GM23338 (cell line): ENCODE results near the gene RNF31. TPM values are rescaled to one million over a fixed set of nuclear protein-coding genes. Genes with fewer than 3 reads are reported as not detected.
A peak's percentile ranks its signal among the peaks of the same experiment; 100 is the strongest.

Source experiments
- ATAC-seq: fragments of 200-7000 bp; cut with Tn5 transposase; 3 replicates; pipeline ENCODE4 v1.9.1; 2020
- DNase-seq: peaks from one replicate; pipeline ENCODE4 v3.0.0-alpha.2; 2015; ENCODE audit warnings: low spot score
- H2AFZ ChIP-seq: fragments of 200-600 bp; sonication (generic); 2 replicates; pipeline ENCODE4 v1.8.0; 2016; ENCODE audit warnings: antibody characterized with exemption, mild to moderate bottlenecking, moderate library complexity
- H3F3A ChIP-seq: fragments of 200-600 bp; sonication (generic); replicated peaks from 2 replicates; pipeline ENCODE4 v1.8.0; 2017; ENCODE audit warnings: antibody characterized with exemption, mixed run types, low read depth
- H3K27ac ChIP-seq: fragments of 200-600 bp; sonication (generic); 2 replicates; pipeline ENCODE4 v1.6.1; 2016; ENCODE audit warnings: low read depth
- H3K27me3 ChIP-seq: fragments of 200-600 bp; sonication (generic); 2 replicates; pipeline ENCODE4 v1.8.0; 2016; ENCODE audit warnings: mild to moderate bottlenecking, mixed run types, moderate library complexity; ENCODE audit not compliant: insufficient read depth
- H3K36me3 ChIP-seq: fragments of 200-600 bp; sonication (generic); 2 replicates; pipeline ENCODE4 v1.8.0; 2016; ENCODE audit warnings: mild to moderate bottlenecking; ENCODE audit not compliant: insufficient read depth
- H3K4me1 ChIP-seq: fragments of 200-600 bp; sonication (generic); 2 replicates; pipeline ENCODE4 v1.8.0; 2016; ENCODE audit warnings: mild to moderate bottlenecking, moderate library complexity; ENCODE audit not compliant: insufficient read depth
- H3K4me2 ChIP-seq: fragments of 200-600 bp; sonication (generic); 2 replicates; pipeline ENCODE4 v1.7.1; 2017; ENCODE audit warnings: mixed run types
- H3K4me3 ChIP-seq: fragments of 200-600 bp; sonication (generic); 2 replicates; pipeline ENCODE4 v1.6.1; 2016; ENCODE audit warnings: mixed run types
- H3K79me2 ChIP-seq: fragments of 200-600 bp; sonication (generic); replicated peaks from 2 replicates; pipeline ENCODE4 v1.8.0; 2017; ENCODE audit warnings: mild to moderate bottlenecking; ENCODE audit not compliant: insufficient read depth
- H3K9me2 ChIP-seq: fragments of 200-600 bp; sonication (generic); 2 replicates; pipeline ENCODE4 v1.8.0; 2017; ENCODE audit not compliant: insufficient read depth
- H4K20me1 ChIP-seq: fragments of 200-600 bp; sonication (generic); replicated peaks from 2 replicates; pipeline ENCODE4 v1.8.0; 2017; ENCODE audit warnings: mild to moderate bottlenecking; ENCODE audit not compliant: insufficient read depth
- H3K27ac Mint-ChIP-seq: 2 replicates; pipeline ENCODE4 v1.8.0; 2020; ENCODE audit warnings: inconsistent platforms, mild to moderate bottlenecking, moderate library complexity, mixed read lengths
- H3K27me3 Mint-ChIP-seq: 3 replicates; pipeline ENCODE4 v1.8.0; 2022; ENCODE audit warnings: low read depth, mild to moderate bottlenecking, moderate library complexity, mixed read lengths, inconsistent platforms; ENCODE audit not compliant: insufficient read depth, poor library complexity
- H3K36me3 Mint-ChIP-seq: 3 replicates; pipeline ENCODE4 v1.8.0; 2021; ENCODE audit warnings: low read depth, mild to moderate bottlenecking, inconsistent platforms, moderate library complexity, mixed read lengths
- H3K4me1 Mint-ChIP-seq: 3 replicates; pipeline ENCODE4 v1.8.0; 2020; ENCODE audit warnings: mild to moderate bottlenecking, inconsistent platforms, mixed read lengths
- H3K4me3 Mint-ChIP-seq: 3 replicates; pipeline ENCODE4 v1.8.0; 2021; ENCODE audit warnings: moderate library complexity, mild to moderate bottlenecking, inconsistent platforms, mixed read lengths
- H3K9me3 Mint-ChIP-seq: 3 replicates; pipeline ENCODE4 v1.8.0; 2020; ENCODE audit warnings: moderate library complexity, mild to moderate bottlenecking, inconsistent platforms, mixed read lengths
- CREB1 ChIP-seq: fragments of 250-450 bp; sonication (Bioruptor Pico); IDR thresholded peaks from 2 replicates; pipeline ENCODE4 v1.5.0; 2020; ENCODE audit warnings: low read depth, mild to moderate bottlenecking, moderate library complexity
- EZH2 ChIP-seq: fragments of 200-600 bp; sonication (generic); IDR thresholded peaks from one replicate; pipeline ENCODE4 v1.8.0; 2017; ENCODE audit warnings: antibody characterized with exemption, mild to moderate bottlenecking, low read depth; ENCODE audit not compliant: unreplicated experiment
- EZH2phosphoT487 ChIP-seq: fragments of 200-600 bp; sonication (generic); IDR thresholded peaks from one replicate; pipeline ENCODE4 v1.8.1; 2018; ENCODE audit warnings: antibody characterized with exemption; ENCODE audit not compliant: unreplicated experiment
- JUNB ChIP-seq: IDR thresholded peaks from one replicate; pipeline ENCODE4 v1.6.1; 2016; ENCODE audit warnings: antibody characterized with exemption; ENCODE audit not compliant: unreplicated experiment
- NANOG ChIP-seq: IDR thresholded peaks from 2 replicates; pipeline ENCODE4 v1.6.1; 2016; ENCODE audit warnings: antibody characterized with exemption, borderline replicate concordance
- POLR2AphosphoS5 ChIP-seq: IDR thresholded peaks from 2 replicates; pipeline ENCODE4 v1.6.1; 2016; ENCODE audit warnings: antibody characterized with exemption, low read depth
- REST ChIP-seq: IDR thresholded peaks from one replicate; pipeline ENCODE4 v1.6.1; 2018; ENCODE audit warnings: antibody characterized with exemption; ENCODE audit not compliant: unreplicated experiment
- STAT1 ChIP-seq: IDR thresholded peaks from one replicate; pipeline ENCODE4 v1.6.1; 2016; ENCODE audit warnings: antibody characterized with exemption; ENCODE audit not compliant: unreplicated experiment
- ZNF114 ChIP-seq: fragments of 250-450 bp; sonication (Bioruptor Pico); IDR thresholded peaks from 2 replicates; pipeline ENCODE4 v1.5.0; 2020; ENCODE audit warnings: mild to moderate bottlenecking, moderate library complexity
- ZNF331 ChIP-seq: fragments of 250-450 bp; sonication (Bioruptor Pico); IDR thresholded peaks from 2 replicates; pipeline ENCODE4 v1.5.0; 2020; ENCODE audit warnings: low read depth, mild to moderate bottlenecking, moderate library complexity
- long read RNA-seq: library from polyadenylated mRNA; unstranded; transcript quantifications from one replicate; pipeline ENCODE4 v2.0.0, GENCODE V29; 2020; ENCODE audit not compliant: unreplicated experiment
- polyA plus RNA-seq: library from polyadenylated mRNA; unstranded; fragments of >200 nt; fragmentation: Nextera tagmentation; extraction: Ambion mirVana; gene quantifications from 2 replicates; pipeline ENCODE4 v1.2.1, GENCODE V29; 2016
- total RNA-seq: library from RNA; depleted of rRNA; stranded (reverse); fragments of >200 nt; shearing (Covaris generic); gene quantifications from 2 replicates; pipeline ENCODE4 v1.2.3, GENCODE V29; 2014; rRNA removed
- TF ChIP-seq, protein P1 (sequence below): IDR thresholded peaks from 2 replicates; pipeline ENCODE4 v1.6.1; 2016; ENCODE audit warnings: antibody characterized with exemption

The RNF31 gene
- total RNA-seq (54.8 and 86.4 TPM in 2 replicates), polyA plus RNA-seq (84.1 and 87.4 TPM in 2 replicates)
- long read RNA-seq, partial matches to known transcripts: 2 of 4 reads
- long read RNA-seq, other reads (novel, unspliced or antisense): 0 of 4 reads

DNA sequence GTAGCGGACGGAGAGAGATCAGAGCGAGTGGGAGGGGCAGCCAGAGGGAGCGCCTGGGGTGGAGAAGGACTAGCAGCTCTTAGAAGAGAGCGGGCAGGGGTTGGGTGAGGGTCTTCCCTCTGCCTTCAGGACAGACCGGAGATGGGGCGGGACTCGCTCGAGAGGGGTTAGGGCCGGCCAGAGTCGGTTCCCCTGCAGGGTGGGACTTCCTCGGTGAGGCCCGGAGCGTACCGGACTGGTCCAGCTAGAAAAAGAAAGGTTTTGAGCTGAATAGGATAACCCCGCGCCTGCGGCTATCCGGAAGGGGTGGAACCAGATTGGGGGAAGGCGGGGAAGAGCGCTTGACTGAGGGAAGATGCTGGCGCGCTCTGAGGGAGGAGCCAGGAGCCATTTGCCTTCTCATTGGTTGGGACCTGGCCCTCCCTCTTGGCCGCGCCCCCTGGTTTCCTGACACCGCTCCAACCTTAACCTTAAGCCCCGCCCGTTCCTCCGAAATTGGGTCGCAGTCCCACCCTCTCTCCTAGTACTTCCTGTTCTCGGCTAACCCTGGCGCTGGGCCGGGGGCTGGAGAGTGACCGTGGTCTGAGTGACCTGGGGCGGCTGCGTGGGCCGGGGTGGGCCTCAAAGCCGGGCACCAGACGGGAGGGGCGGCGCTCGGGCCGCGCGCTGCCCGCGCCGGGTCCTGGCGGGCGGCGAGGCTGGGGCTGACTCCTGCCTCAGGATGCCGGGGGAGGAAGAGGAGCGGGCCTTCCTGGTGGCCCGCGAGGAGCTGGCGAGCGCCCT lies at the start of gene RNF31:
Gene RNF31 (plus strand): TSS at position 521 of the 783 bp plus-strand sequence. CDS start 201 bp downstream, at position 722.
- no peaks in the 10 kb centered on the region for H3K27me3 ChIP-seq
- Mint-ChIP-seq H3K36me3 (peaks cover 66% of the 10 kb centered on the region), H3K27me3 (peaks cover 11% of the 10 kb centered on the region), H3K4me3 (peak within 1 kb of the TSS; percentile 99), H3K9me3 (no peaks in the 10 kb centered on the region; the same call in 2 of the 3 replicates), H3K4me1 (peaks cover 21% of the 10 kb centered on the region), H3K27ac (peak within 1 kb of the TSS; percentile 97)
- peaks cover 15% of the 10 kb centered on the region for H3K4me1 ChIP-seq
- H4K20me1 ChIP-seq: peaks cover 7% of the 10 kb centered on the region; the same call in 1 of the 2 replicates
- peak within 1 kb of the TSS; percentile 51; the same call in 1 of the 2 replicates for H3K27ac ChIP-seq
- peaks cover 26% of the 10 kb centered on the region for H3K36me3 ChIP-seq
- H3K79me2 ChIP-seq: peaks cover 38% of the 10 kb centered on the region
- TF ChIP-seq EZH2 (no peak), POLR2AphosphoS5 (peak; percentile 60), ZNF331 (CRISPR knock-in tag) (no peak), ZNF114 (CRISPR knock-in tag) (no peak), JUNB (no peak), NANOG (no peak), EZH2phosphoT487 (no peak)
- TF ChIP-seq, protein P1, sequence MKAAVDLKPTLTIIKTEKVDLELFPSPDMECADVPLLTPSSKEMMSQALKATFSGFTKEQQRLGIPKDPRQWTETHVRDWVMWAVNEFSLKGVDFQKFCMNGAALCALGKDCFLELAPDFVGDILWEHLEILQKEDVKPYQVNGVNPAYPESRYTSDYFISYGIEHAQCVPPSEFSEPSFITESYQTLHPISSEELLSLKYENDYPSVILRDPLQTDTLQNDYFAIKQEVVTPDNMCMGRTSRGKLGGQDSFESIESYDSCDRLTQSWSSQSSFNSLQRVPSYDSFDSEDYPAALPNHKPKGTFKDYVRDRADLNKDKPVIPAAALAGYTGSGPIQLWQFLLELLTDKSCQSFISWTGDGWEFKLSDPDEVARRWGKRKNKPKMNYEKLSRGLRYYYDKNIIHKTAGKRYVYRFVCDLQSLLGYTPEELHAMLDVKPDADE: peak; percentile 53; the same call in 1 of the 2 replicates
- ATAC-seq (peak; percentile 90), DNase-seq (peak; percentile 100)
- H3K9me2 ChIP-seq: no peaks in the 10 kb centered on the region
- H3K4me2 ChIP-seq: peak within 1 kb of the TSS; percentile 99
- H3F3A ChIP-seq: peaks cover 11% of the 10 kb centered on the region
- peak within 1 kb of the TSS; percentile 70 for H3K4me3 ChIP-seq
- H2AFZ ChIP-seq: peak within 1 kb of the TSS; percentile 97

GRCh38 chr14:24098229-24098926 lies 48.9 kb upstream of the RNF31 start:
- no peak for ATAC-seq
- peaks cover 8% of the 10 kb centered on the region for H3F3A ChIP-seq
- TF ChIP-seq STAT1 (no peak), ZNF114 (CRISPR knock-in tag) (no peak), POLR2AphosphoS5 (no peak), REST (no peak), ZNF331 (CRISPR knock-in tag) (no peak), CREB1 (CRISPR knock-in tag) (no peak), NANOG (no peak), EZH2phosphoT487 (no peak)
- TF ChIP-seq, protein P1: no peak

More at GRCh38 chr14:24098229-24098926, 48.9 kb upstream of the RNF31 start:
- Histone ChIP-seq H3K36me3 (peaks cover 17% of the 10 kb centered on the region), H3K27ac (no peak overlapping the region), H2AFZ (no peak overlapping the region), H3K9me2 (no peaks in the 10 kb centered on the region), H3K79me2 (peaks cover 22% of the 10 kb centered on the region), H3K4me3 (no peak overlapping the region), H3K4me1 (peaks cover 10% of the 10 kb centered on the region), H3K27me3 (no peaks in the 10 kb centered on the region), H4K20me1 (peaks cover 5% of the 10 kb centered on the region; the same call in 1 of the 2 replicates), H3K4me2 (no peak overlapping the region)
- peaks cover 14% of the 10 kb centered on the region for H3K27me3 Mint-ChIP-seq
- H3K4me3 Mint-ChIP-seq: no peak overlapping the region
- H3K9me3 Mint-ChIP-seq: peaks cover 7% of the 10 kb centered on the region; the same call in 2 of the 3 replicates
- no peak for DNase-seq
- H3K27ac Mint-ChIP-seq: no peak overlapping the region
- peaks cover 85% of the 10 kb centered on the region for H3K36me3 Mint-ChIP-seq
- H3K4me1 Mint-ChIP-seq: peaks cover 15% of the 10 kb centered on the region
